WTC11 (cell line): ENCODE data around the gene GNAS. TPM values are rescaled to one million over a fixed set of nuclear protein-coding genes. Genes with fewer than 3 reads are reported as not detected.
A peak's percentile ranks its signal among the peaks of the same experiment; 100 is the strongest.

ENCODE experiments used
- ATAC-seq: fragments of 200-7000 bp; cut with Tn5 transposase; 2 replicates; pipeline ENCODE4 v1.10.0; 2021; ENCODE audit warnings: mild to moderate bottlenecking, moderate library complexity
- CTCF ChIA-PET: fragments of 300-600 bp; sonication (Branson Sonifier 250); formaldehyde crosslinking; loops from one replicate; lab custom pipeline; 2021; ENCODE audit warnings: antibody characterized with exemption; lab: Charles Lee
- POLR2A ChIA-PET: fragments of 350-600 bp; sonication (Branson Sonifier 250); formaldehyde crosslinking; loops from one replicate; lab custom pipeline; 2021; ENCODE audit warnings: antibody characterized with exemption; lab: Charles Lee
- DNase-seq: peaks from one replicate; pipeline ENCODE4 v3.0.0; 2021; ENCODE audit warnings: low spot score
- H3K27ac Mint-ChIP-seq: 2 replicates; pipeline ENCODE4 v1.8.0; 2021; ENCODE audit warnings: mixed read lengths
- H3K27me3 Mint-ChIP-seq: 2 replicates; pipeline ENCODE4 v1.8.0; 2021; ENCODE audit warnings: low read depth, mild to moderate bottlenecking, moderate library complexity, mixed read lengths
- H3K36me3 Mint-ChIP-seq: 2 replicates; pipeline ENCODE4 v1.8.0; 2021; ENCODE audit warnings: mixed read lengths
- H3K4me1 Mint-ChIP-seq: 2 replicates; pipeline ENCODE4 v1.8.0; 2022; ENCODE audit warnings: mixed read lengths
- H3K4me3 Mint-ChIP-seq: 2 replicates; pipeline ENCODE4 v1.8.0; 2021; ENCODE audit warnings: mild to moderate bottlenecking, moderate library complexity, mixed read lengths
- H3K9me3 Mint-ChIP-seq: 2 replicates; pipeline ENCODE4 v1.8.0; 2021; ENCODE audit warnings: mixed read lengths
- AFF4 ChIP-seq: sonication (generic); formaldehyde crosslinking; IDR thresholded peaks from 2 replicates; pipeline ENCODE4 v1.8.1; 2023; ENCODE audit warnings: mild to moderate bottlenecking, missing genetic modification reagents, borderline replicate concordance
- ARID4B ChIP-seq: sonication (generic); formaldehyde crosslinking; IDR thresholded peaks from 2 replicates; pipeline ENCODE4 v1.8.0; 2023; ENCODE audit warnings: missing genetic modification reagents, mild to moderate bottlenecking, borderline replicate concordance
- ETV6 ChIP-seq: sonication (generic); formaldehyde crosslinking; IDR thresholded peaks from 2 replicates; pipeline ENCODE4 v1.8.1; 2022; ENCODE audit warnings: mild to moderate bottlenecking, missing genetic modification reagents
- FOXK1 ChIP-seq: sonication (generic); formaldehyde crosslinking; IDR thresholded peaks from 2 replicates; pipeline ENCODE4 v1.8.0; 2022; ENCODE audit warnings: mild to moderate bottlenecking, moderate library complexity, missing genetic modification reagents
- GRHL2 ChIP-seq: fragments of 250-450 bp; sonication (Bioruptor Pico); IDR thresholded peaks from 2 replicates; pipeline ENCODE4 v1.8.0; 2022; ENCODE audit warnings: mild to moderate bottlenecking, moderate library complexity; ENCODE audit not compliant: insufficient replicate concordance, severe bottlenecking
- IRF2 ChIP-seq: sonication (generic); formaldehyde crosslinking; IDR thresholded peaks from 2 replicates; pipeline ENCODE4 v1.8.0; 2022; ENCODE audit warnings: low read depth, missing genetic modification reagents, borderline replicate concordance
- KAT7 ChIP-seq: sonication (generic); formaldehyde crosslinking; IDR thresholded peaks from 2 replicates; pipeline ENCODE4 v1.8.1; 2023; ENCODE audit warnings: missing genetic modification reagents, mild to moderate bottlenecking, borderline replicate concordance
- NFYB ChIP-seq: sonication (generic); formaldehyde crosslinking; conservative IDR thresholded peaks from 2 replicates; pipeline ENCODE4 v1.8.0; 2022; ENCODE audit warnings: low read depth, missing genetic modification reagents
- NR1H2 ChIP-seq: sonication (generic); formaldehyde crosslinking; IDR thresholded peaks from 2 replicates; pipeline ENCODE4 v1.9.0; 2021; ENCODE audit warnings: mild to moderate bottlenecking, moderate library complexity, missing genetic modification reagents
- NR2C2 ChIP-seq: sonication (generic); formaldehyde crosslinking; IDR thresholded peaks from 2 replicates; pipeline ENCODE4 v1.8.0; 2022; ENCODE audit warnings: mild to moderate bottlenecking, missing genetic modification reagents
- TCF7 ChIP-seq: sonication (generic); formaldehyde crosslinking; IDR thresholded peaks from 2 replicates; pipeline ENCODE4 v1.8.0; 2022; ENCODE audit warnings: mild to moderate bottlenecking, low read depth, missing genetic modification reagents, moderate library complexity
- ZBTB21 ChIP-seq: sonication (generic); formaldehyde crosslinking; IDR thresholded peaks from 2 replicates; pipeline ENCODE4 v1.8.1; 2023; ENCODE audit warnings: mild to moderate bottlenecking, missing genetic modification reagents, borderline replicate concordance
- ZBTB43 ChIP-seq: sonication (generic); formaldehyde crosslinking; IDR thresholded peaks from 2 replicates; pipeline ENCODE4 v1.8.1; 2023; ENCODE audit warnings: mild to moderate bottlenecking, missing genetic modification reagents
- ZNF219 ChIP-seq: sonication (generic); formaldehyde crosslinking; IDR thresholded peaks from 2 replicates; pipeline ENCODE4 v1.8.0; 2023; ENCODE audit warnings: missing genetic modification reagents, mild to moderate bottlenecking, borderline replicate concordance
- ZNF281 ChIP-seq: sonication (generic); formaldehyde crosslinking; IDR thresholded peaks from 2 replicates; pipeline ENCODE4 v1.8.0; 2023; ENCODE audit warnings: mild to moderate bottlenecking, missing genetic modification reagents
- total RNA-seq: library from RNA; stranded (reverse); gene quantifications from 3 replicates; pipeline ENCODE4 v1.2.3, GENCODE V29; 2021
- TF ChIP-seq, protein P1 (sequence below): sonication (generic); formaldehyde crosslinking; IDR thresholded peaks from 2 replicates; pipeline ENCODE4 v1.8.1; 2023; ENCODE audit warnings: mild to moderate bottlenecking, missing genetic modification reagents, moderate library complexity
- TF ChIP-seq, protein P2 (sequence below): fragments of 250-450 bp; sonication (Bioruptor Pico); IDR thresholded peaks from 2 replicates; pipeline ENCODE4 v1.9.0; 2021; ENCODE audit warnings: mild to moderate bottlenecking, borderline replicate concordance

GNAS gene
- total RNA-seq, 1 experiment from 2014 or later: 868 TPM

- no peak for ATAC-seq
- POLR2A ChIA-PET: no interaction called here
- no peak for DNase-seq
- H3K27me3 Mint-ChIP-seq: no peaks in the 10 kb centered on the region
- TF ChIP-seq GRHL2 (no peak), KAT7 (no peak), IRF2 (CRISPR knock-in tag) (no peak), NR1H2 (CRISPR knock-in tag) (no peak), AFF4 (CRISPR knock-in tag) (no peak), NFYB (CRISPR knock-in tag) (no peak), ZBTB21 (CRISPR knock-in tag) (no peak), ETV6 (CRISPR knock-in tag) (no peak), ZNF281 (no peak), TCF7 (CRISPR knock-in tag) (no peak), ARID4B (CRISPR knock-in tag) (no peak), ZNF219 (CRISPR knock-in tag) (no peak), NR2C2 (CRISPR knock-in tag) (no peak), FOXK1 (CRISPR knock-in tag) (no peak), ZBTB43 (CRISPR knock-in tag) (no peak)
- TF ChIP-seq, protein P1, sequence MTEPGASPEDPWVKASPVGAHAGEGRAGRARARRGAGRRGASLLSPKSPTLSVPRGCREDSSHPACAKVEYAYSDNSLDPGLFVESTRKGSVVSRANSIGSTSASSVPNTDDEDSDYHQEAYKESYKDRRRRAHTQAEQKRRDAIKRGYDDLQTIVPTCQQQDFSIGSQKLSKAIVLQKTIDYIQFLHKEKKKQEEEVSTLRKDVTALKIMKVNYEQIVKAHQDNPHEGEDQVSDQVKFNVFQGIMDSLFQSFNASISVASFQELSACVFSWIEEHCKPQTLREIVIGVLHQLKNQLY (CRISPR knock-in tag): no peak
- TF ChIP-seq, protein P2, sequence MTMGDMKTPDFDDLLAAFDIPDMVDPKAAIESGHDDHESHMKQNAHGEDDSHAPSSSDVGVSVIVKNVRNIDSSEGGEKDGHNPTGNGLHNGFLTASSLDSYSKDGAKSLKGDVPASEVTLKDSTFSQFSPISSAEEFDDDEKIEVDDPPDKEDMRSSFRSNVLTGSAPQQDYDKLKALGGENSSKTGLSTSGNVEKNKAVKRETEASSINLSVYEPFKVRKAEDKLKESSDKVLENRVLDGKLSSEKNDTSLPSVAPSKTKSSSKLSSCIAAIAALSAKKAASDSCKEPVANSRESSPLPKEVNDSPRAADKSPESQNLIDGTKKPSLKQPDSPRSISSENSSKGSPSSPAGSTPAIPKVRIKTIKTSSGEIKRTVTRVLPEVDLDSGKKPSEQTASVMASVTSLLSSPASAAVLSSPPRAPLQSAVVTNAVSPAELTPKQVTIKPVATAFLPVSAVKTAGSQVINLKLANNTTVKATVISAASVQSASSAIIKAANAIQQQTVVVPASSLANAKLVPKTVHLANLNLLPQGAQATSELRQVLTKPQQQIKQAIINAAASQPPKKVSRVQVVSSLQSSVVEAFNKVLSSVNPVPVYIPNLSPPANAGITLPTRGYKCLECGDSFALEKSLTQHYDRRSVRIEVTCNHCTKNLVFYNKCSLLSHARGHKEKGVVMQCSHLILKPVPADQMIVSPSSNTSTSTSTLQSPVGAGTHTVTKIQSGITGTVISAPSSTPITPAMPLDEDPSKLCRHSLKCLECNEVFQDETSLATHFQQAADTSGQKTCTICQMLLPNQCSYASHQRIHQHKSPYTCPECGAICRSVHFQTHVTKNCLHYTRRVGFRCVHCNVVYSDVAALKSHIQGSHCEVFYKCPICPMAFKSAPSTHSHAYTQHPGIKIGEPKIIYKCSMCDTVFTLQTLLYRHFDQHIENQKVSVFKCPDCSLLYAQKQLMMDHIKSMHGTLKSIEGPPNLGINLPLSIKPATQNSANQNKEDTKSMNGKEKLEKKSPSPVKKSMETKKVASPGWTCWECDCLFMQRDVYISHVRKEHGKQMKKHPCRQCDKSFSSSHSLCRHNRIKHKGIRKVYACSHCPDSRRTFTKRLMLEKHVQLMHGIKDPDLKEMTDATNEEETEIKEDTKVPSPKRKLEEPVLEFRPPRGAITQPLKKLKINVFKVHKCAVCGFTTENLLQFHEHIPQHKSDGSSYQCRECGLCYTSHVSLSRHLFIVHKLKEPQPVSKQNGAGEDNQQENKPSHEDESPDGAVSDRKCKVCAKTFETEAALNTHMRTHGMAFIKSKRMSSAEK (CRISPR knock-in tag): no peak
- TF ChIP-seq, all 79 proteins: peak for 0
- Mint-ChIP-seq H3K4me1 (peaks cover 42% of the 10 kb centered on the region), H3K27ac (no peak overlapping the region), H3K4me3 (peak overlapping the region; percentile 78), H3K36me3 (peaks cover 36% of the 10 kb centered on the region), H3K9me3 (peaks cover 17% of the 10 kb centered on the region)
- CTCF ChIA-PET: no interaction called here
These were observed 35.6 kb downstream of the GNAS start for GRCh38 chr20:58888103-58888502.
